HG03354 (cell line): ENCODE results near the gene HOXC5.

Source experiments
- ATAC-seq: cut with Tn5 transposase; IDR thresholded peaks from one replicate; pipeline ENCODE4 v1.9.1; 2021; ENCODE audit warnings: mild to moderate bottlenecking; ENCODE audit not compliant: unreplicated experiment, poor library complexity, severe bottlenecking

HOXC5 gene

GRCh38 chr12:54017878-54018467 lies 14.9 kb upstream of the HOXC5 start:
- ATAC-seq: peak; percentile 82

GRCh38 chr12:54018468-54018984 lies 14.3 kb upstream of the HOXC5 start:
- ATAC-seq: no peak

GRCh38 chr12:54019091-54019811 lies 13.6 kb upstream of the HOXC5 start:
- no peak for ATAC-seq

GRCh38 chr12:54019924-54020590 lies 12.8 kb upstream of the HOXC5 start:
- ATAC-seq: no peak

GRCh38 chr12:54020591-54021405 lies 12.1 kb upstream of the HOXC5 start:
- no peak for ATAC-seq

- ATAC-seq: no peak
Measured at GRCh38 chr12:54021432-54022013, 11.3 kb upstream of the HOXC5 start.

- no peak for ATAC-seq
Measured at GRCh38 chr12:54022960-54023884, 9.6 kb upstream of the HOXC5 start.

- no peak for ATAC-seq
Measured at GRCh38 chr12:54024127-54024526, 8.7 kb upstream of the HOXC5 start.

GRCh38 chr12:54024581-54025305 lies 8.1 kb upstream of the HOXC5 start:
- ATAC-seq: no peak

- no peak for ATAC-seq
Measured at GRCh38 chr12:54025499-54026405, 7.1 kb upstream of the HOXC5 start.

GRCh38 chr12:54026640-54027441 lies 6.0 kb upstream of the HOXC5 start:
- ATAC-seq: no peak

- ATAC-seq: no peak
Measured at GRCh38 chr12:54027442-54027786, 5.4 kb upstream of the HOXC5 start.

GRCh38 chr12:54028314-54029201 lies 4.3 kb upstream of the HOXC5 start, which contains the start of gene HOXC6:
Gene HOXC6 (plus strand): TSS chr12:54028440. CDS start chr12:54028522, 82 bp downstream.
- ATAC-seq: no peak

GRCh38 chr12:54029529-54030441 lies 3.1 kb upstream of the HOXC5 start:
- ATAC-seq: no peak
